T-cell (primary cell): ENCODE results near the gene PRKN. TPM values are rescaled to one million over a fixed set of nuclear protein-coding genes. Genes with fewer than 3 reads are reported as not detected.

Experiments
- ATAC-seq, 4 experiments: fragments of 200-7000 bp in 3 of 4; fragments of 150-1000 bp in 1 of 4; cut with Tn5 transposase; replicated peaks in 1 of 4; 1 replicate in 3 of 4; 2 replicates in 1 of 4; pipeline ENCODE4 v1.10.0; 2021; ENCODE audit warnings: moderate library complexity in 3 of 4, mild to moderate bottlenecking in 2 of 4, moderate number of reproducible peaks in 1 of 4
- CTCF ChIA-PET, 2 donors: fragments of 300-600 bp; sonication (Branson Sonifier 250); formaldehyde crosslinking; loops; one replicate each; lab custom pipeline; 2022; ENCODE audit warnings: antibody characterized with exemption in 2 of 2; lab: Charles Lee
- POLR2A ChIA-PET, 2 donors: fragments of 300-600 bp; sonication (Branson Sonifier 250); formaldehyde crosslinking; loops; one replicate each; lab custom pipeline; 2022; ENCODE audit warnings: antibody characterized with exemption in 2 of 2; lab: Charles Lee
- DNase-seq, 35 experiments: peaks; one replicate each; pipeline versions ENCODE4 v3.0.0 to v3.0.0-alpha.2; 2013 to 2023
- H3K27ac ChIP-seq: one replicate; pipeline ENCODE4 v1.5.1; 2013; ENCODE audit warnings: low read length
- H3K27me3 ChIP-seq, 2 experiments: replicated peaks in 1 of 2; 1 replicate in 1 of 2; 2 replicates in 1 of 2; pipeline versions ENCODE4 v1.6.1 to v1.7.0; 2013; ENCODE audit warnings: low read length in 1 of 2, mixed read lengths in 1 of 2; ENCODE audit not compliant: control insufficient read depth in 2 of 2, insufficient read depth in 2 of 2; ENCODE audit errors: extremely low read depth in 1 of 2
- H3K36me3 ChIP-seq, 2 donors: 1 replicate in 1 of 2; 2 replicates in 1 of 2; pipeline versions ENCODE4 v1.6.1 to v1.7.0; 2013; ENCODE audit warnings: low read length in 1 of 2; ENCODE audit not compliant: control insufficient read depth in 2 of 2, insufficient read depth in 1 of 2; ENCODE audit errors: extremely low read depth in 1 of 2
- H3K4me1 ChIP-seq, 2 experiments: 1 replicate in 1 of 2; 2 replicates in 1 of 2; pipeline versions ENCODE4 v1.6.1 to v1.7.0; 2013; ENCODE audit warnings: low read length in 2 of 2, mixed read lengths in 1 of 2; ENCODE audit not compliant: insufficient read depth in 2 of 2, control insufficient read depth in 1 of 2; ENCODE audit errors: extremely low read depth in 1 of 2
- H3K4me3 ChIP-seq, 2 donors: 1 replicate in 1 of 2; 2 replicates in 1 of 2; pipeline versions ENCODE4 v1.5.1 to v1.7.0; 2013; ENCODE audit warnings: mild to moderate bottlenecking in 2 of 2, low read length in 1 of 2, moderate library complexity in 1 of 2; ENCODE audit not compliant: control insufficient read depth in 1 of 2; ENCODE audit errors: extremely low read depth in 1 of 2
- H3K9me3 ChIP-seq: 2 replicates; pipeline ENCODE4 v1.7.0; 2013
- H3K27ac Mint-ChIP-seq, 2 donors: one replicate each; pipeline ENCODE4 v1.8.0; 2020 to 2021; ENCODE audit warnings: mild to moderate bottlenecking in 2 of 2, mixed read lengths in 2 of 2
- H3K27me3 Mint-ChIP-seq, 2 donors: one replicate each; pipeline ENCODE4 v1.8.0; 2021 to 2022; ENCODE audit warnings: mixed read lengths in 2 of 2
- H3K36me3 Mint-ChIP-seq: one replicate; pipeline ENCODE4 v1.8.0; 2021; ENCODE audit warnings: mixed read lengths
- H3K4me1 Mint-ChIP-seq, 3 donors: one replicate each; pipeline ENCODE4 v1.8.0; 2020 to 2022; ENCODE audit warnings: mixed read lengths in 3 of 3, mild to moderate bottlenecking in 1 of 3
- H3K4me3 Mint-ChIP-seq, 3 donors: one replicate each; pipeline ENCODE4 v1.8.0; 2020 to 2022; ENCODE audit warnings: mild to moderate bottlenecking in 3 of 3, mixed read lengths in 3 of 3, moderate library complexity in 3 of 3
- H3K9me3 Mint-ChIP-seq, 3 donors: one replicate each; pipeline ENCODE4 v1.8.0; 2020 to 2022; ENCODE audit warnings: mixed read lengths in 3 of 3
- WGBS: methylation state at CpG from one replicate; pipeline ENCODE4 v1.1.5; 2013; ENCODE audit warnings: missing lambda C conversion rate; ENCODE audit not compliant: insufficient coverage; 5-methylcytosine and 5-hydroxymethylcytosine counted together
- total RNA-seq, 35 experiments: library from RNA in 6 of 35; stranded (reverse) in 6 of 35; fragments of 120-200 nt in 1 of 35; gene quantifications; one replicate each; pipeline versions ENCODE4 v1.2.1 to v1.2.4 and lab custom pipeline; 2013 to 2026

The PRKN gene
- total RNA-seq, 5 donors from 2014 or later (not counting 1 experiment from before 2014, with no cell fraction given): 3.4 to 7.7 (median 6.1) TPM

DNA sequence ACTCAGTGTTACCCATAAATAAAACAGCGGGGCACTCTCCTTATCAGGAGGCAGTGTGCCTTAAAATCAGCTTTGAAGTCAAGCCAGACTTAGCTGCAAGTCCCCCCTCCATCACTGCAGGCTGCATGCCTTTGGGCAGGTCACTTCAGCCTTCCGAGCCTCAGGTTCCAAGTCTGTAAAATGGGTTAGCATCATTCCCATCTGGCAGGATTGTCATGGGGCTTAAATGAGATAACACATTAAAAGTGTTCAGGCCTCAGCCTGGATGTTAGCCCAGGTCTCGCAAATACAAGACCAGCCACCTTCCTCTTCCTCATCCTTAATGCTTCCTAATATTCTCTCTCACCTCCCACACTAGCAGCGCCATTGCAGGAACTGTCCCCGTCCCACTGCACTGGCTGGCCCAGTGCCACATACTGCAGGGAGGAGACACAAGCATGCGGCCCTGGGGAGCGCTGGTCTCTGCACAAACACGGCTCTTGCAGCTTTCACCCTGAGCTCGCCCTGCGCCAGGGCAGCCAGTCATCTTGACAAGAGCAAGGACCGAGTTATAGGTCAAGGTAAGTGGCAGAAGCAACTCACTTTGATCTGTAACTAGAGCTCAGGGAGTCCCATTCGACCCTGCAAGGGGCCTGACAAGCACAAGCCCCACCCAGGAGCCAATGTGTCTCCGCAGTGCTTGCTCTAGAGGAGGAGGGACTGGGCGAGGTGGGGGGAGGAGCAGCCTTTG lies 889.1 kb downstream of the PRKN start:
- H3K4me3 Mint-ChIP-seq: no peak overlapping the region
- Histone ChIP-seq H3K27ac (no peak overlapping the region), H3K27me3 (no peaks in the 10 kb centered on the region), H3K36me3 (no peaks in the 10 kb centered on the region), H3K9me3 (no peaks in the 10 kb centered on the region), H3K4me1 (no peaks in the 10 kb centered on the region), H3K4me3 (no peak overlapping the region)
- H3K27me3 Mint-ChIP-seq: no peaks in the 10 kb centered on the region
- WGBS: 83% methylated on average over 12 of the region's 14 CpGs
- H3K9me3 Mint-ChIP-seq: no peaks in the 10 kb centered on the region
- H3K36me3 Mint-ChIP-seq: no peaks in the 10 kb centered on the region
- ChIA-PET POLR2A (no interaction called here), CTCF (no interaction called here)
- no peak overlapping the region for H3K27ac Mint-ChIP-seq
- H3K4me1 Mint-ChIP-seq: no peaks in the 10 kb centered on the region
- ATAC-seq: no peak
- no peak for DNase-seq

DNA sequence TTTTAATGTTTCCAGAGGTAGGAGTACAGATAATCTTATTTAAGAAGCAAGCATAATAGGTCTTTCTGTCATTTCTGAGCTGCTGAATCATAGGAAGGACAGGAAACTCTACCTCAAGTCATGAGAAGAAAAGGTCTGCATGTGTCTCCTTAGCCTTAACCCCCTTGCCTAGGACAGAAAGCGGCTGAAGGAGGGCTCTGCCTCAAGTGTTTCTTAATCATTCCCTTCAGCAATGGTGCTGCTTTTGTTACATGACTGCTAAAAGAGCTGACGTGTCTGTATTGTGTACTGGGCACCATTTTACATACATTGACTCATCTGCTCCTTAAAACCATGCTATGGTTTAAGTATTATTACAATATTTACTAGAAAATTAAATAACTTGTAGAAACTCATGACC lies 889.7 kb downstream of the PRKN start:
- no peaks in the 10 kb centered on the region for H3K36me3 Mint-ChIP-seq
- no peak overlapping the region for H3K27ac Mint-ChIP-seq
- DNase-seq (no peak), ATAC-seq (no peak)
- H3K27me3 Mint-ChIP-seq: no peaks in the 10 kb centered on the region
- no peaks in the 10 kb centered on the region for H3K9me3 Mint-ChIP-seq
- WGBS: 80% methylated on average over 1 of the region's 2 CpGs
- Histone ChIP-seq H3K9me3 (no peaks in the 10 kb centered on the region), H3K36me3 (no peaks in the 10 kb centered on the region), H3K4me1 (no peaks in the 10 kb centered on the region), H3K4me3 (no peak overlapping the region), H3K27me3 (no peaks in the 10 kb centered on the region), H3K27ac (no peak overlapping the region)
- H3K4me1 Mint-ChIP-seq: no peaks in the 10 kb centered on the region
- CTCF ChIA-PET: interaction anchor here in 1 of 2 donors (0.5 kb wide), 1 partner anchor 465 kb away, joined by 7 read pairs; no protein-coding TSS in a partner anchor
- POLR2A ChIA-PET: no interaction called here
- no peak overlapping the region for H3K4me3 Mint-ChIP-seq

- WGBS: no CpG with 5 or more reads among the region's 1 CpG
- Mint-ChIP-seq H3K4me3 (no peak overlapping the region), H3K27me3 (no peaks in the 10 kb centered on the region), H3K4me1 (no peaks in the 10 kb centered on the region), H3K9me3 (no peaks in the 10 kb centered on the region), H3K27ac (no peak overlapping the region), H3K36me3 (no peaks in the 10 kb centered on the region)
- H3K36me3 ChIP-seq: no peaks in the 10 kb centered on the region
- no peak overlapping the region for H3K27ac ChIP-seq
- ATAC-seq: no peak
- POLR2A ChIA-PET: interaction anchor here in 1 of 2 donors (0.6 kb wide), 1 partner anchor 13 kb away, joined by 9 read pairs; no protein-coding TSS in a partner anchor
- CTCF ChIA-PET: interaction anchor here in 1 of 2 donors (0.5 kb wide), 1 partner anchor 464 kb away, joined by 7 read pairs; no protein-coding TSS in a partner anchor
- no peak for DNase-seq
- H3K27me3 ChIP-seq: no peaks in the 10 kb centered on the region
- no peaks in the 10 kb centered on the region for H3K9me3 ChIP-seq
- no peak overlapping the region for H3K4me3 ChIP-seq
- no peaks in the 10 kb centered on the region for H3K4me1 ChIP-seq
These were observed 890.2 kb downstream of the PRKN start for GRCh38 chr6:161837449-161837735.

GRCh38 chr6:161836643-161837448 lies 890.7 kb downstream of the PRKN start:
- CTCF ChIA-PET: no interaction called here
- H3K27ac Mint-ChIP-seq: no peak overlapping the region

GRCh38 chr6:161835500-161836215 lies 891.9 kb downstream of the PRKN start:
- Mint-ChIP-seq H3K27me3 (no peaks in the 10 kb centered on the region), H3K36me3 (no peaks in the 10 kb centered on the region), H3K9me3 (no peaks in the 10 kb centered on the region), H3K4me1 (no peaks in the 10 kb centered on the region), H3K4me3 (no peak overlapping the region), H3K27ac (no peak overlapping the region)
- ATAC-seq (no peak), DNase-seq (no peak)
- Histone ChIP-seq H3K27me3 (no peaks in the 10 kb centered on the region), H3K4me3 (no peak overlapping the region), H3K36me3 (no peaks in the 10 kb centered on the region), H3K27ac (no peak overlapping the region), H3K4me1 (no peaks in the 10 kb centered on the region), H3K9me3 (no peaks in the 10 kb centered on the region)
- ChIA-PET POLR2A (no interaction called here), CTCF (no interaction called here)
- WGBS: 81% methylated on average over 13 of the region's 19 CpGs

More at GRCh38 chr6:161836643-161837448, 890.7 kb downstream of the PRKN start:
- Histone ChIP-seq H3K9me3 (no peaks in the 10 kb centered on the region), H3K4me1 (no peaks in the 10 kb centered on the region), H3K36me3 (no peaks in the 10 kb centered on the region), H3K27ac (no peak overlapping the region), H3K27me3 (no peaks in the 10 kb centered on the region), H3K4me3 (no peak overlapping the region)
- Mint-ChIP-seq H3K36me3 (no peaks in the 10 kb centered on the region), H3K4me3 (no peak overlapping the region), H3K27me3 (no peaks in the 10 kb centered on the region), H3K4me1 (no peaks in the 10 kb centered on the region), H3K9me3 (no peaks in the 10 kb centered on the region)
- ATAC-seq: no peak
- WGBS: 69% methylated on average over 6 of the region's 15 CpGs
- no peak for DNase-seq
- POLR2A ChIA-PET: interaction anchor here in 1 of 2 donors (0.6 kb wide), 1 partner anchor 14 kb away, joined by 9 read pairs; no protein-coding TSS in a partner anchor

- WGBS: no CpG with 5 or more reads among the region's 6 CpGs
- no peak overlapping the region for H3K4me3 Mint-ChIP-seq
- ChIA-PET CTCF (no interaction called here), POLR2A (no interaction called here)
- ATAC-seq (no peak), DNase-seq (no peak)
- no peaks in the 10 kb centered on the region for H3K9me3 Mint-ChIP-seq
- H3K27me3 Mint-ChIP-seq: no peaks in the 10 kb centered on the region
- H3K27ac ChIP-seq: no peak overlapping the region
- no peaks in the 10 kb centered on the region for H3K4me1 ChIP-seq
- H3K27ac Mint-ChIP-seq: no peak overlapping the region
- no peak overlapping the region for H3K4me3 ChIP-seq
- H3K4me1 Mint-ChIP-seq: peaks cover 0 to 8% (median 0%) of the 10 kb centered on the region in 3 donors
- H3K36me3 ChIP-seq: no peaks in the 10 kb centered on the region
- H3K27me3 ChIP-seq: no peaks in the 10 kb centered on the region
- H3K36me3 Mint-ChIP-seq: no peaks in the 10 kb centered on the region
- no peaks in the 10 kb centered on the region for H3K9me3 ChIP-seq
These were observed 893.1 kb downstream of the PRKN start for GRCh38 chr6:161834426-161834825.
